Dendritic cell treated with granulocyte-macrophage colony-stimulating factor and Interleukin-4, amounts not matched to agents 40 ng/mL and 50 ng/mL, for 4 days (primary cell): ENCODE results near the gene ECSIT.

ENCODE experiments used
- H3K27ac Mint-ChIP-seq: one replicate; pipeline ENCODE4 v1.8.0; 2022; ENCODE audit warnings: mild to moderate bottlenecking, mixed read lengths
- H3K27me3 Mint-ChIP-seq: one replicate; pipeline ENCODE4 v1.8.0; 2022; ENCODE audit warnings: mild to moderate bottlenecking, mixed read lengths
- H3K36me3 Mint-ChIP-seq: one replicate; pipeline ENCODE4 v1.8.0; 2022; ENCODE audit warnings: low read depth, mixed read lengths
- H3K4me1 Mint-ChIP-seq: one replicate; pipeline ENCODE4 v1.8.0; 2022; ENCODE audit warnings: low read depth, mixed read lengths
- H3K4me3 Mint-ChIP-seq: one replicate; pipeline ENCODE4 v1.8.0; 2022; ENCODE audit warnings: mild to moderate bottlenecking, moderate library complexity, mixed read lengths
- H3K9me3 Mint-ChIP-seq: one replicate; pipeline ENCODE4 v1.8.0; 2022; ENCODE audit warnings: mixed read lengths
- intact Hi-C: fragments of 100-400 bp; cut with micrococcal nuclease; formaldehyde crosslinking; loops from one replicate; pipeline ENCODE4 v1.15.0; 2022

Gene ECSIT

DNA sequence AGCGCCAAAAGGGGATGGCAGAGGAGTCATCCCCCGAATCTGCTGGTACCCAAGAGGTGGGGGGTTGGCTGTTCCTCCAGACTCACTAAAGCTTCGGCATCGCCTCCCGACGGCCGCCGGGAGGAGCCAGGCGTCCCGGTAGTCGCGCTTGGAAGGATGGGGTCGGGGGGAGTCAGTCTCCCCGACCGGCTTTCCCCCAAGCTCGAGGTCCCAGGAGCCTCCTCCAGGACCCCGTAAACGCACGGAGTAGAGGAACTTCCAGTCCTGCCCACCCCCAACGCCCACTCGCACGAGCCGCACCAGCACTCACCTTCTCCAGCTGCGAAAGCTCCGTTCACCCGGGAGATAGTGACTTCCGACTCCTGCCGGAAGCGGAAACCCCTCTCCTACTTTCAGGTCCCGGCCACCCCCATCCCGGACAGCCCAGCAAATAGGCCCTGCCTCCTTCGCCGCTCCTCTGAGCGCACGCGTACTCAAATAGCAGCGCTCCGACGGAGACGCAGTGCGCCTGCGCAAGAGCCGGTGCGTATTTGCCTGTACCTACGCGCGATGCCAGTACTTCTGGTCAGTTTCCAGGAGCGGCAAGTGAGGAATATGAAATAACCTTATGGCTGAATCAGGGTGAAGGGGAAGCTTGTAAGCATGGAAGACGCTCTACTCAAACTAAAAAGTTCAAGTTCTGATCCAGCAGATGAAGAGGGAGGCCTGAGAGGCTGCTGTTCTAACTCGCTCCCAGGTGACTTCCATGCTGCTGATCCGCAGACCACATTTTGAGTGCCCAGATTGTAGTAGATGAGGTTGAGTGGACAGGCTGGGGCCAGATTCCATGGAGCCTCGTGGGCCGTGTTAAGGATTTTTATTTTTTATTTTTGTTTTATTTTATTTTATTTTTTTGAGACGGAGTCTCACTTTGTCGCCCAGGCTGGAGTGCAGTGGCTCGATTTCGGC, 30.2 kb upstream of the ECSIT start, which contains the start of gene ELOF1:
Gene ELOF1 (minus strand): TSS at position 350 of the 948 bp plus-strand sequence. CDS start 4,883 bp downstream, outside the sequence.
- peak within 1 kb of the TSS; percentile 88 for H3K4me3 Mint-ChIP-seq
- no peaks in the 10 kb centered on the region for H3K9me3 Mint-ChIP-seq
- intact Hi-C loops, result no loop called here
- no peaks in the 10 kb centered on the region for H3K27me3 Mint-ChIP-seq
- peak within 1 kb of the TSS; percentile 74 for H3K27ac Mint-ChIP-seq
- peaks cover 51% of the 10 kb centered on the region for H3K4me1 Mint-ChIP-seq
- H3K36me3 Mint-ChIP-seq, result peaks cover 34% of the 10 kb centered on the region

GRCh38 chr19:11556634-11557420, 27.9 kb upstream of the ECSIT start:
- Mint-ChIP-seq H3K9me3 (no peaks in the 10 kb centered on the region), H3K27ac (no peak overlapping the region), H3K4me1 (peaks cover 30% of the 10 kb centered on the region), H3K4me3 (no peak overlapping the region), H3K36me3 (peaks cover 56% of the 10 kb centered on the region), H3K27me3 (no peaks in the 10 kb centered on the region)
- intact Hi-C loops, result no loop called here

GRCh38 chr19:11555246-11555645, 26.3 kb upstream of the ECSIT start:
- H3K4me1 Mint-ChIP-seq, result peaks cover 25% of the 10 kb centered on the region
- no peak overlapping the region for H3K27ac Mint-ChIP-seq
- intact Hi-C loops, result no loop called here
- no peak overlapping the region for H3K4me3 Mint-ChIP-seq
- peaks cover 64% of the 10 kb centered on the region for H3K36me3 Mint-ChIP-seq
- H3K9me3 Mint-ChIP-seq, result no peaks in the 10 kb centered on the region
- H3K27me3 Mint-ChIP-seq, result no peaks in the 10 kb centered on the region

DNA sequence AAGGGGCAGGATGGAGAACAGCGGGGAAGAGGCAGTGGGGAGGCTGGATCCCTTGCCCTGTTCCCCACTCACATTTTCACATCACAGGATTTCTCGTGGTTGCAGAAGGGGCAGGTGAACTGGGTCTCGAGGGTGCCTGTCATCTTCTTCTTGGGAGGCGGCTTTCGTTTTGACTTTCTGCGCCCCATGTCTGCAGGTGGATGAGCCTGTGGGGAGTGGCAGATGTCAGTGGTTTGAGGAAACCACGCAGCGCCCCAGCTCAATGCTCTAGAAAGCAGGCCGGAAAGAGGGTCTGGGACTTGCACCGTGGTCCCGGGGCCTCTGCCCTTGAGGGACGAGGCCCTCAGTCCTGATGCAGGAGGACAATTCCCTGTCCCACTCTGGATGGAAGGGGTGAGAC, 25.2 kb upstream of the ECSIT start:
- intact Hi-C loops, result no loop called here
- Mint-ChIP-seq H3K27me3 (no peaks in the 10 kb centered on the region), H3K4me3 (no peak overlapping the region), H3K4me1 (peaks cover 23% of the 10 kb centered on the region), H3K36me3 (peaks cover 63% of the 10 kb centered on the region), H3K9me3 (no peaks in the 10 kb centered on the region), H3K27ac (no peak overlapping the region)

DNA sequence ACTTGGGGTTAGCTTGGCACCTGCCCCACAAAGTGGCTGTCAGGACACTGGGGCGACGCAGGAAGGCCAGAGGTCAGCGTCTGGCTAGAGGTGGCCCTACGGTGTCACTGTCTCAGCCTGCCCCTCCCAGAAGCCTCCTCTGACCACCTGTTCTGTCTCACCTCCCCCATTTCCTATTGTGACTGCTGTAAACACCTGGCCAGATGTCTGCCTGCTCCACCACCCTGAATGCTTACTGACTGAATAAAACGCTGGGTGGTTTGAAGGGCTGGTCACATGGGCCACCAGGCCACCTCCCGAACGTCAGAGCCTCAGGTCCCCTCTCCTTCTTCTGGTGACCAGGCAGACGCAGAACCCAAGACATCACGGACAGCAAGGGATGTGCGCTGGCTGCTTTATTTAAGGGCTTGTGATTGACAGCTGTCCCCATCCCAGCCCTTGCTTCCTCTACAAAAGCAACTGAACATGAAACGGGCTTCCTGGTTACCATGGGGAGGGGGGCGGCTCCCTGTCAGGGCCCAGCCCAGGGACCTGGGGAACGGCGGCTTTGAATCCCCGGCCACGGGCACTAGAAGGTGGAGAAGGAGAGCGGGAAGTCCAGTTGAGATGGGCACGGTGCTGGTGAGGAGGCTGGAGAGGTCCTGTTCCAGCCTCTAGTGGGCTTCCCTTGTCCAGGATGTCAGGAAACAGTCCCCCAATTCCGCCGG, 23.9 kb upstream of the ECSIT start:
- peaks cover 16% of the 10 kb centered on the region for H3K4me1 Mint-ChIP-seq
- no peak overlapping the region for H3K4me3 Mint-ChIP-seq

DNA sequence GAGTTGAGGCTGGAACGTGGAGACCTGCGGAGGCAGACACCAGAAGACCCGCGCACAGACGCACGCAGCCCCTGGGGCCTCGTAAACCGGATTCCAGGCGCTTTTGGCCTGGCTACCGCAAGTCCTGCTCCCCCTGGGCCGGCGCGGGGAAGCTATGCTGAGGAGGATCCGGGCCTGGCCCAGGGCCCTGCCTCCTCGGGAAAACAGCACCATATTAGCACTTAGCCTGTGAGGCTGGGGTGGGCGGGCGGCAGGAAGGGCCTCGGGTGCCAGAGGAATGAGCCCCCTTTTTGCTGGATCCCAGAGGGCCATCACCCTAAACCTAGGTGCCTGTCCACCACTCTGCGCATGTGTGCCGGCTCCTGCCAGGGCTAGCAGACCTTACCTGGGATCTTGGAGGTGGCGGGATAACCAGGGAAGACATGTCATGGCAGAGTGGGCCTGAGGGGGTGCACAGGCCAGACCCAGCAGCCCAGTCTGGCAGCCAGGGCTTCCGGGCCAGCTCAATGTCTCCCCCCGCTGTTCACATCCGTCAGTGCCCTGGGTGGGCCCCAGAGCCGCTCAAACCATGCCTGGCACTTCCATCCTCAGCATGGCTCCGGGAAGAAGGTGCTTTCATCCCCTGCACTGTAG, 22.8 kb upstream of the ECSIT start:
- Mint-ChIP-seq H3K36me3 (peaks cover 51% of the 10 kb centered on the region), H3K27me3 (peaks cover under 1% of the 10 kb centered on the region), H3K4me1 (peaks cover 8% of the 10 kb centered on the region), H3K4me3 (no peak overlapping the region), H3K27ac (no peak overlapping the region), H3K9me3 (no peaks in the 10 kb centered on the region)
- intact Hi-C loops, result no loop called here

More for the DNA sequence above, 23.9 kb upstream of the ECSIT start:
- Mint-ChIP-seq H3K9me3 (no peaks in the 10 kb centered on the region), H3K27ac (no peak overlapping the region), H3K27me3 (no peaks in the 10 kb centered on the region), H3K36me3 (peaks cover 56% of the 10 kb centered on the region)
- intact Hi-C loops, result no loop called here

- Mint-ChIP-seq H3K27ac (no peak overlapping the region), H3K9me3 (no peaks in the 10 kb centered on the region), H3K4me1 (no peaks in the 10 kb centered on the region), H3K36me3 (peaks cover 37% of the 10 kb centered on the region), H3K27me3 (peaks cover 7% of the 10 kb centered on the region), H3K4me3 (no peak overlapping the region)
- intact Hi-C loops, result no loop called here
Observed at GRCh38 chr19:11550265-11550664, 21.3 kb upstream of the ECSIT start.

DNA sequence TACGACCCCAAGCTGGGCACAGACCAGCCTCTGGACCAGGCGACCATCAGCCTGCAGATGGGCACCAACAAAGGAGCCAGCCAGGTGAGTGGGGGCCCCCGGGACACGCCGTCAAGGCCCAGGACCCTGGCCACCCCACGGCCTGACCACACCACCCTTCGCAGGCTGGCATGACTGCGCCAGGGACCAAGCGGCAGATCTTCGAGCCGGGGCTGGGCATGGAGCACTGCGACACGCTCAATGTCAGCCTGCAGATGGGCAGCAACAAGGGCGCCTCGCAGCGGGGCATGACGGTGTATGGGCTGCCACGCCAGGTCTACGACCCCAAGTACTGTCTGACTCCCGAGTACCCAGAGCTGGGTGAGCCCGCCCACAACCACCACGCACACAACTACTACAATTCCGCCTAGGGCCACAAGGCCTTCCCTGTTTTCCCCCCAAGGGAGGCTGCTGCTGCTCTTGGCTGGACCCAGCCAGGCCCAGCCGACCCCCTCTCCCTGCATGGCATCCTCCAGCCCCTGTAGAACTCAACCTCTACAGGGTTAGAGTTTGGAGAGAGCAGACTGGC, 20.5 kb upstream of the ECSIT start:
- H3K36me3 Mint-ChIP-seq, result peaks cover 33% of the 10 kb centered on the region

DNA sequence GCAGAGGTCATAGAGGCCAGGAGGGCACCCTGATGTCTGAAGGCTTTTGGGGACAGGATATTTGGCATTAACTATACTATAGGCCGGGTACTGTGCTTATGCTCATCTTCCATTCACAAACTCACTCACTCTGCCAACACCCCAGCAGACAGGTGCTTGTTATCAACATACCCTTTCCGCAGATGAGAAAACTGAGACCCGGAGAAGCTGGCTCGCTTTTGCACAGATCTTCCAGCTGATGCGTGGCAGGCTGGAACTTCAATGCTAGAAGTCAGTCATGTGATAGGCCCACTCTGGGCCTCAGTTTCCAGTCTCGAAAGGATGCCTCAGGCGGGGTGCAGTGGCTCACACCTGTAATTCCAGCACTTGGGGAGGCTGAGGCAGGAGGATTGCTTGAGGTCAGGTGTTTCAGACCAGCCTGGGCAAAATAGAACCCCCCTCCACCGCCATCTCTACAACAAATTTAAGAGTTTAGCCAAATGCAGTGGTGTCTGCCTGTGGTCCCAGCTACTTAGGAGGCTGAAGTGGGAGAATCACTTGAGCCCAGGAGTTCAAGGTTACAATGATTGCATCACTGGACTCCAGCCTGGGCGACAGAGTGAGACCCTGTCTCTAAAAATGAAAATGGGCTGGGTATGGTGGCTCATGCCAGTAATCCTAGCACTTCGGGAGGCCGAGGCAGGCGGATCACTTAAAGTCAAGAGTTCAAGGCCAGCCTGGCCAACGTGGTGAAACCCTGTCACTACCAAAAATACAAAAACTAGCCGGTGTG, 19.2 kb upstream of the ECSIT start:
- Mint-ChIP-seq H3K9me3 (no peaks in the 10 kb centered on the region), H3K27ac (no peak overlapping the region), H3K4me3 (no peak overlapping the region), H3K4me1 (no peaks in the 10 kb centered on the region), H3K27me3 (peaks cover 17% of the 10 kb centered on the region), H3K36me3 (peaks cover 20% of the 10 kb centered on the region)
- intact Hi-C loops, result no loop called here

More for the DNA sequence above, 20.5 kb upstream of the ECSIT start:
- no peaks in the 10 kb centered on the region for H3K4me1 Mint-ChIP-seq
- no peaks in the 10 kb centered on the region for H3K9me3 Mint-ChIP-seq
- intact Hi-C loops, result no loop called here
- H3K27me3 Mint-ChIP-seq, result peaks cover 12% of the 10 kb centered on the region
- no peak overlapping the region for H3K27ac Mint-ChIP-seq
- no peak overlapping the region for H3K4me3 Mint-ChIP-seq

GRCh38 chr19:11541238-11541637, 12.3 kb upstream of the ECSIT start:
- peaks cover 52% of the 10 kb centered on the region for H3K27me3 Mint-ChIP-seq
- H3K9me3 Mint-ChIP-seq, result no peaks in the 10 kb centered on the region
- H3K4me1 Mint-ChIP-seq, result no peaks in the 10 kb centered on the region
- intact Hi-C loops, result no loop called here
- H3K27ac Mint-ChIP-seq, result no peak overlapping the region
- H3K4me3 Mint-ChIP-seq, result no peak overlapping the region
- no peaks in the 10 kb centered on the region for H3K36me3 Mint-ChIP-seq

DNA sequence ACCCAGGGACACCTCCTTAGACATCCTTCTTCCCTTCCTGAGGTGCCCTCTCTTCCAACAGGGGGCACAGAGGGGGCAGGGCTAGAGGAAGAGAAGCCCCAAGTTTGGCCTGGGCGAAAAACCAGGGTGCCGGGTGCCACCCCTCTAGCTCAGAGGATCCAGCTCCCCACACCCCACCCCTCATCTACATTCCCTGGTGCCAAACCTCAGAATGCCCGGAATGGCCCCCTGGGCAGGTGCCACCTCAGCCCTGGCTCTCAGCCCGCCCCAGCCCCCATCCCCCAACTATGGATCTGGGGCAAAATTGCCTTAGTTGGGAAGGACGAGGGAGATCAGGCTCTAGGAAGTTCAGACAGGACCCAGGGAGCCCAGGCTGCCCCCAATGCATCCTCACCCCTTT, 11.7 kb upstream of the ECSIT start:
- Mint-ChIP-seq H3K27me3 (peaks cover 50% of the 10 kb centered on the region), H3K27ac (no peak overlapping the region), H3K36me3 (no peaks in the 10 kb centered on the region), H3K4me3 (no peak overlapping the region), H3K9me3 (no peaks in the 10 kb centered on the region), H3K4me1 (peaks cover 2% of the 10 kb centered on the region)
- intact Hi-C loops, result no loop called here

DNA sequence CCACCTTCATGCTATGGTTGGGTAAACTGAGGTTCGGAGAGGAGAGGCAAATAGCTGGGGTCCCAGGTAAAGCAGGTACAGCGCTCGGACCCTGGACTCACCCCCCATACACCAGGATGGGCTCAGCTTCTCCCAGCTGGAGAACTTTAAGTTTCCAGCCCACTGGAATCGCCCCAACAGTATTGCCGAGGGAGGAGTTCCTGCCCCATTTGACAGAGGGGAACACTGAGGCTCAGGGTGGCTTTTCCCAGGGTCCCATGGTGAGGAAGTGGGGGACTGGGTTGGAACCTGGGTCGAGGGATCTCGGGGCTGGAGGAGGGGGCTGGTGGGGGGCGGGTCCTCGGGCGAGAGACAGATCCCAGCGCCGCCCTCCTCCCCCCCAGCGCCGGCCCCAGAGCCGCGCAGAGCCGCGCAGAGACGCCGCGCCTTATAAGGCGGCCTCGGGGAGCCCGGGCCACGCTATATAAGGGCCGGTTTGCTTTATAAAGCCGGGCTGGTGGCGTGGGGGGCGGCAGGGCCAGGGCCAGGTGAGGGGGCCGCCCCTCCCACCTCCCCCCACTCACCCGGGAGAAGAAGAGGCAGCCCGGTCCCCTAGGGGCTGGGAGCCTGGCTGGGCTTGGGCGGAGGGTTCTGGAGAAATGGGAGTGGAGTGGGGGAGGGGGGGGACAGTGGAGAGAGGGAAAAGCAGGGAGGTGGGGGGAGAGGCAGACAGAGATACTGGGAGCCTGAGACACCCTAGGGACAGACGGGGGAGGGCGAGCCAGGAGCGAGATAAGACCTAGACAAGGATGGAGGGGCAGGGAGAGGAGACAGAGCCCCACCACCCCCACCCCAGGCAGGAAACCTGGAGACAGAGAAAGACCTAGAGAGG, 10.8 kb upstream of the ECSIT start:
- intact Hi-C loops, result loop anchor here (2.0 kb wide), 1 partner anchor 47 kb away; no protein-coding TSS in a partner anchor
- H3K9me3 Mint-ChIP-seq, result peaks cover 3% of the 10 kb centered on the region
- H3K27ac Mint-ChIP-seq, result no peak overlapping the region
- no peaks in the 10 kb centered on the region for H3K36me3 Mint-ChIP-seq
- no peak overlapping the region for H3K4me3 Mint-ChIP-seq
- H3K27me3 Mint-ChIP-seq, result peaks cover 43% of the 10 kb centered on the region
- peaks cover 9% of the 10 kb centered on the region for H3K4me1 Mint-ChIP-seq
